NCI-H2196 (cell line): Measurements from ENCODE around the gene PTRH2.
A peak's percentile ranks its signal among the peaks of the same experiment; 100 is the strongest.
"Not testable (repeated sequence)": the region's sequence is repeated elsewhere in the genome, so short reads cannot be mapped to it uniquely, and the experiment has no call there.

Experiments used
- DNase-seq: peaks from one replicate; lab custom pipeline; 2025; ENCODE audit not compliant: unreplicated experiment; lab: John Stamatoyannopoulos, UW

PTRH2 gene

DNA sequence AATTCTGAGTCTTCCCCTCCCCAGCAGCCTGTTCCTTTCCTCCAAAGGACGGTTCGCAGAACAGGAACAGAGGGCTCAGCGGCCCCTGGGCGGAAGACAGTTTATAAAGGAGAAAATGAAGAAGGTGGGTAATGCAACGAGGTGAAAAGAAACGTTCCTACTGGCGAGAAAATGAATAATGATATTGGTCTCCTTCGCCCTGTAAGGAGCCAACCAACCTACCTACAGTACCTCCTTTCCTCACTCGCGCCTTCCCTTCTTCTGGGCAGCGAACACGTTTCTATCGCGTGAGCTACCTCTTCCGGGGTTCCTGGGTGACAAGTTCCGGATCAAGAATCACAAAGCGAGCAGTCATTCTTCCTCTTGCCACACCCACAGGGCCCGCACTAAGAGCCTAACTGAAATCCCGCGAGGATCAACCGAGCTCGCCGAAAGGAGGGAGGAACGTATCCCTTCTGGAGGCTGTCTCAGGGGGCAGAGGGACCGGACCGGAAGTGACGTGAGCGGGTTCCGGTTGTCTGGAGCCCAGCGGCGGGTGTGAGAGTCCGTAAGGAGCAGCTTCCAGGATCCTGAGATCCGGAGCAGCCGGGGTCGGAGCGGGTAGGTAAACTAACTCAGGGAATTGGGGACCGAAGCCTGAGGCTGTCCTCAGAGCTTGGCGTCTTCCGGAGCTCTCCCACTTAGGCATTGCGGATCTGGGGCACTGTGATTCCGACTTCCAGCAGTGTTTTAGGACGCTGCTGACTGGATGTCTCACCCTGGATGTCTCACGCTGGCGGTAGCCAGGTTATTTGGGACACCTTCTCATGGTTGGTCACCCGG, at the start of gene PTRH2, which contains the start of gene VMP1:
Gene PTRH2, minus strand, starts transcription at position 282 of the 822 bp plus-strand sequence. CDS start 9,452 bp downstream, outside the sequence.
Gene VMP1, plus strand, starts transcription at position 506 of the 822 bp plus-strand sequence. CDS start 23,793 bp downstream, outside the sequence.
- DNase-seq, result peak; percentile 99

DNA sequence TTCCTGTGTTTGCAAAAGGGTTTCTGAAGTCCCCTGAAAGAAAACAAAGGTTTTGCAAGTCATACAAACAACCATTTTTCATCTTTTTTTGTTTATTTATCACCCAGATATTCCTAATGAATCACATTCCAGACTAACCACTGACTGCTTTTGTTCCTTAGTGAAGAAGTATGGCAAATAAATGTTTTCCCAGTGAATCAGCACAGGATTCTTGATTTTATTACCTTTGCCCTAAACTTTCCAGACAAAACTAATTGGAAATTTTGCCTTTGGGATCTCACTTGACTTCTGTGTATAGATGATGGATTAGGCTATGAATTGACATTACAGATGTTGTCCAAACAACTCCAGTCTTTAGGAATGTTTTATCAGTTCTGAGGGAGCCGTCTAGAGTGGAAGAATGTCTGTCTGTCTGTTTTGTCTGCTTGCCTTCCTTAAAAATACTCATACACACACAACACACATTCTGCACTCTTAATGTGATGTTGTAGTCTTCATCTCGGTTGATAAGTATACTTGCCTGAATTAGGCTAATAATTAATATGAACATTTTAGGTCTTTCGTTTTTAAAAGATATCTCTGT, 49.1 kb upstream of the PTRH2 start:
- no peak for DNase-seq

DNA sequence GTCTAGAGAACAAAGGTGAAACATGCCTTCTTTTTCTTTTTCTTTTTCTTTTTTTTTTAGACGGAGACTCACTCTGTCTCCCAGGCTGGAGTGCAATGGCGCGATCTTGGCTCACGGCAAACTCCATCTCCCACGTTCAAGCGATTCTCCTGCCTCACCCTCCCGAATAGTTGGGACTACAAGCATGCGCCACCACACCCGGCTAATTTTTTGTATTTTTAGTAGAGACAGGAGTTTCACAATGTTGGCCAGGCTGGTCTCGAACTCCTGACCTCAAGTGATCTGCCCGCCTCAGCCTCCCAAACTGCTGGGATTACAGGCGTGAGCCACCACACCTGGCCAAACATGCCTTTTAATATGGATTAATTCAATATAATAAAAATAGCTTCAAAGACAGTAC, 47.8 kb upstream of the PTRH2 start:
- DNase-seq, result not testable (repeated sequence)

DNA sequence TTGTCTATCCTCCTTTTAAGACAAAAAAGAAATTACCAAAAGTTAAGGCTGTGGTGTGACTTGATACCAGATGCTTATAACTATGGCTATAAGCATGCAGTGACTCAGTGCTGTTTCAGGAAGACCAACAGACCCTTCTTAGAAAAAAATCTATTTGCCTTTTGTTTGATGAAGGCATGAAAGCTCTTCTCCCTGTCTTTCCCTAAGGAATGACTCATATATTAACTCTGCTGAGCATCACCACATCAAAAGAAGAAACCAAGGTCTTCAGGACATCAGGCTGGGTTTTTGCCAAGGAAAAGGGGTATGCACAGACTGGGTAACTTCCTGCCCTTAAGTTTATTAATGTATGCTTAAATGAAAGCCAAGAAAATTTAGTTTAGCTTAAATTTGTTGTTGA, 47.3 kb upstream of the PTRH2 start:
- peak; percentile 29 for DNase-seq

DNA sequence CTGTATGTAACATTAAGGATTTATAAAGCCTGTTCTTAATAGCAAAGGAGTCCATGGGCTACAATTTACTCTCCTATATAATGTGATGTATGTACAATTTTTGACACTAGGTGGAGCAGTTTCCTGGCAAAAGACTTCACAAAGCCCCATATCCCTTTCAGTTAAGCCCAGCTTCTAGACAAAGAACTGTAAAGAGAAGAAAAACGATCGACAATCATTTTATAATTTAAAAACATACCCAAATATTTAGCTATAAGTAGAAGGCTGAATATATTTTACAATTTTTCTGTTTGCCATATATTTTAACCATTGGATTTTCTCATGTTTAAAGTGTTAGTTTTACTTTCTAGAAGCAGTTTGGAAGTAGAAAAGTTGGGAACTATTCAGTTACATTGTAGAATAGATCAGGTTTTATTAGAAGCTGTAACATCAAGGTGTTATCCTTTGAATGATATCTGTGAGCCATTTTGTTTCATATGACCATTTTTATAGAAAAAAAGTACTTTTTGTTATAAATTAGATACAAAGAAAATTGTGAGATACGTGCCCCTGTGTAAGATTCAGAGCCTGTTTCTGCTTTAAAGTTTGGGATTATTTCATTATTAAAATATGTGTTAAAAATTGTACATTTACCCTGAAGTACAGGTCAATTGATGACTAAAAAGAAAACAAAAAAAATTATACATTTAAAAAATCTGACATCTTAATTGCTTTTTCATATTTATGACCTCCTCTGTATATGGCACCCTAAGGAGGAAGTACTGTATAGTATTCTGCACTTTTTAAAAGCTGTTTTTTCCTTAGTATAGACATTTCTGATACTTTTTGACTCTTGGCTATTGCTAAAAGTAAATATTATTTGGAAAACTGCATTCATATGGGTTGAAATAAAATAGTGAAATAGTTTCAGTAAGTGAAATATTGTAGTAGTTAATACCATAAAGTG, 46.6 kb upstream of the PTRH2 start:
- peak; percentile 82 for DNase-seq

DNA sequence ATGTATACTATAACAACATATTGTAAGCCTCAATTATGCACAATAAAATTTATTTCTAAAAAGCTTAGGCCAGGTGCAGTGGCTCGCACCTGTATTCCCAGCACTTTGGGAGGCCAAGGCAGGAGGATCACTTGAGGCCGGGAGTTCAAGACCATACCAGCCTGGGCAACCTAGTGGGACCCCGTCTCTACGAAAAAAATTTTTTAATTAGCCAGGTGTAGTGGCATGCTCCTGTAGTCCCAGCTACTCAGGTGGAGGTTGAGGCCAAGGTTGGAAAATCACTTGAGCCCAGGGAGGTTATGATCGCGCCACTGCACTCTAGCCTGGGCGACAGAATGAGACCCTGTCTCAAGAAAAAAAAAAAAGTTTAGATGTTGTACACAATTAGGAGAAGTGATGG, 45.7 kb upstream of the PTRH2 start:
- no peak for DNase-seq

DNA sequence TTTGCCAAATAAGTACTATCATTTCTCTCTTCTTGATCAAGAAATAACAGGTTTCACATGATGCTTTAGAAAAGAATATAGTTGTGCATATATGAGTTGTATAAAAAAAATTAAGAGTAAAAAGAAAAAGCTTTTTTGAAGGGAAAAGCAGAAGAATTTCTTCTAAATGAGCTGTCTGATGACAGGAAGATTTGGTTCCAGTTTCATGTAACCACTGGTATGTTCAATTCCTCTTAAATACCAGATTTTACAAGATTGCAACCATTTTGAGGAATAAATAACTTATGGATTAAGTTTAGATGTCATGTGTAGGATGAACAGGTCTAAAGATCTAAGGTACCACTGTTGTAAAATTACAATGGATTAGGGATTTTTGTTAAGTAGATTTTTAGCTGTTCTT, 45.2 kb upstream of the PTRH2 start:
- no peak for DNase-seq

DNA sequence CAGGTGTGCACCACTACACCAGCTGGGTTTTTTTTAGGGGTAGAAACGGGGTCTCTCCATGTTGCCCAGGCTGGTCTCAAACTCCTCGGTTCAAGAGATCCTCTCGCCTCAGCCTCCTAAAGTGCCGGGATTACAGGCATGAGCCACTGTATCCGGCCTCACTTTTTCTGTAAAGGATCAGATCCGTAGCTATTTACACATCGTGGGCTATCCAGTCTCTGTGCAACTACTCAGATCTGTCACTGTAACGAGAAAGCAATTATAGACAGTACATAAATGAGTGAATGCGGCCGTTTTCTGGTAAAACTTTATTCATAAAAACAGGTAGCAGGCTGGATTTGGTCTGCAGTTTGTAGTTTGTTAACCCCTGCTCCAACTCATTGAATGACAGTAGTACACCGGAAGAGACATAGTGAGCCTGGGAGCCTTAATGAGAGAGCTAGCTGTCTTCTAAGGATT, 44.8 kb upstream of the PTRH2 start:
- no peak for DNase-seq

DNA sequence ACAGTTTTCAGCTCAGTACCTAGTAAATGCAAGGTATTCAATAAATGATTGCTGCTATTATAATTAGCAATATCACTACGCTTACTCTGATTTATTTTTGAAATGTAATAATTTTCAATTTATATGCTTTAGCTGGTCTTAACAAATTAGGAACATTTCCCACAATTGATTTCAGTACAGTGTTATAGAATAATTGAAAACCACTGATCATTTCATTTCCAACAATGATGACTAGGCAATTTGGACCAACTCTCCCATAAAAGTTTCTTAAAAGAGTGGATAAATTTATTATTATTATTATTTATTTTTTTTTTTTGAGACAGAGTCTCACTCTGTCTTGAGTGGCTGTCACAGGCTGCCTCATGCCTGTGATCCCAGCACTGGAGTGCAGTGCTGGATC, 41.4 kb upstream of the PTRH2 start:
- DNase-seq, result no peak

DNA sequence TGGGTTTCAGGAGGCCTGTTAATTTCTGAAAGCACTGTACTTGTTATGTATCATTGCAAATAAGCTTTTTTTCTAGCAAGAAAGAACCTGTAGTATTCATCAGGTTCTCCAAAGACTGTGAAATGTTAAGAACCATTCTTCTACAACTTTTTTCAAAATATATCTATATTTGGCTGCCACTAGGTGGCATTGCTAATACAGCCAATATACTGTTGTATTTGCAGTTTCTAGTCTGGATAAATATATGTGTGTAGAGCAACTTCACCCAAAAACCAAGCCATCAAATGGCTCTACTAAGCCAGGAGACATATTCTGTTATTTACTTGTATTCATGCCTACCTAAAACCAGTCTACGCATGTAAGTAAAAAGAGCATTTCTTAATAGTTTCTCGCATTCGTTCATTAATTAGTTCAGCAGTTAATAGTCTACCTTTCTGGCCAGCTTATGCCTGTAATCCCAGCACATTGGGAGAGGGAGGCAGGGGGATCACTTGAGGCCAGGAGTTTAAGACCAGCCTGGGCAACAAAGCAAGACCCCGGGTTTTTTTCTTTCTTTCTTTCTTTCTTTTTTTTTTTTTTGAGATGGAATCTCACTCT, 39.7 kb upstream of the PTRH2 start:
- DNase-seq, result peak; percentile 54

DNA sequence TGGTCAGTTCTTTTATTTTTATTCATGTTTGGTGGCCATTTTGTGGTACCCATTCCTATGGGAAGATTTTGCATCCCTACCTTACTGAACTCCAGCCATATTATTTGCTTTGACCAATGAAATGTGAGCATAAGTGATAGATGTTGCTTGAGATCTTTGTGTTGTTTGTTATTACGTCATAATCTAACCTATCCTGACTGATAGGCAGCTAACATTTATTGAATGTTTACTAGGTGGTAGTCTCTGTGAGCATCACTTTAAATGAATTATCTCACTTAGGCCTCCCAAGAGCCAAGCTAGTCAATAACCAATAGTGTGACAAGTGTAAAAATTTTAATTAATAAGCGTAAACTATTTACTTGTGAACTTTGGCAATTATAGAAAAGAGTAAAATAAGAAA, 37.8 kb upstream of the PTRH2 start:
- DNase-seq, result no peak

DNA sequence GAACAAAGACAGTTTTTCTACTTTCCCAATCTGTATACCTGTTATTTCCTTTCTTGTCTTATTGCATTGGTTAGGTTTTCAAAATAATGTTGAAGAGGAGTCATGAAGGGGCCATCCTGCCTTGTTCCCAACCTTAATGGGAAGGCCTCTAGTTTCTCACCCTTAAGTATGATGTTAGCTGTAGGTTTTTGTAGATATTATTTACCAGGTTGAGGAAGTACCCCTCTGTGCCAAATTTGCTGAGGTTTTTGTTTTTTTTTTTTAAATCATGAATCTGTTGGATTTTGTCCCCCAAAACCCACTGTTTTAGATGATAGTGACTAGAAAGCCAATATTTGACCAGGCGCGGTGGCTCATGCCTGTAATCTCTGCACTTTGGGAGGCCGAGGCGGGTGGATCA, 36.6 kb upstream of the PTRH2 start:
- DNase-seq, result no peak

DNA sequence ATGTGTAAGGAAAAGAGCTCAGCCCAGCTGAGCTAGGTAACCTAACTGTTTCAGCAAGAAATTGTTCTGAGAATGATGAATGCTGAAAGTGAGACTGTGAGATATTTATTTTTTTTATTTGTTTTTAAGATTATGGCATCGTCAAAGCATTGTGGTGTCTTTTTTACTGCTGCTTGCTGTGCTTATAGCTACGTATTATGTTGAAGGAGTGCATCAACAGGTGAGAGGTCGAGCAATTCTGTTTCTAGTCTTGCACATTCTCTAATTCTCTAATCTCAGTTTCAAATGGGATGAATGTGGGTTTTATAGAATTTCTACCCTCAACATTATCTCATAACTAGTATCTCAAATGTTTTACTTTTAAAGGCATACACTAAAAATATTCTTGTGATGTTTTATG, 30.1 kb upstream of the PTRH2 start:
- DNase-seq, result no peak

DNA sequence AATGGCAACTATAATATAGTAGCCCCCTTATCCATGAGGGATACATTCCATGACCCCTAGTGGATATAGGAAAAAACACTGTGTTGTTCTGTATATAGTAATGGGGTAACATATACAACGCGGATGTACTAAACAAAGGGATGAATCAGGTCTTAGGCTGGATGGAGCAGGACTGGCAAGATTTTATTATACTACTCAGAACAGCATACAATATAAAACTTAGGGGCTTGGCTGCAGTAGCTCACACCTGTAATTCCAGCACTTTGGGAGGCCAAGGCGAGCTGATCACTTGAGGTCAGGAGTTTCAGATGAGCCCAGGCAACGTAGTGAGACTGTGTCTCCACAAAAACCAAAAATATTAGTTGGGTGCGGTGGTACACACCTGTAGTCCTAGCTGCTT, 27.0 kb upstream of the PTRH2 start:
- DNase-seq, result no peak

DNA sequence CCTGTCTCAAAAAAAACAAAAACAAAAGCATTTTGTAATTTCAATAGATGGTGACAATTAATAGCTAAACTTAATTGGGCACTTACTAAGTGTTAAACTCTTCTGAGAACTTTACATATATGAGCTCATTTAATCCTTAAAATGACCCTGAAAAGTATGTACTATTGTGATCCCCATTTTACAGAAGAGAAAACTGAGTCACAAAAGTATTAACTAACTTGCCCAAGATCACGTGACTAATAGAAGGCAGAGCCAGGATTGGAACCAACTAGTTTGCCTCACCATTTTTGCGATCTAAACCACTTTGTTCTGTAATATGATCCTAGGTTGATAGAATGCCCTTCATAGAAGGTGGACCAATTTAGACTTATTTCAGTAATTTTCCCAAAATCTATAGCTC, 26.5 kb upstream of the PTRH2 start:
- DNase-seq, result no peak

DNA sequence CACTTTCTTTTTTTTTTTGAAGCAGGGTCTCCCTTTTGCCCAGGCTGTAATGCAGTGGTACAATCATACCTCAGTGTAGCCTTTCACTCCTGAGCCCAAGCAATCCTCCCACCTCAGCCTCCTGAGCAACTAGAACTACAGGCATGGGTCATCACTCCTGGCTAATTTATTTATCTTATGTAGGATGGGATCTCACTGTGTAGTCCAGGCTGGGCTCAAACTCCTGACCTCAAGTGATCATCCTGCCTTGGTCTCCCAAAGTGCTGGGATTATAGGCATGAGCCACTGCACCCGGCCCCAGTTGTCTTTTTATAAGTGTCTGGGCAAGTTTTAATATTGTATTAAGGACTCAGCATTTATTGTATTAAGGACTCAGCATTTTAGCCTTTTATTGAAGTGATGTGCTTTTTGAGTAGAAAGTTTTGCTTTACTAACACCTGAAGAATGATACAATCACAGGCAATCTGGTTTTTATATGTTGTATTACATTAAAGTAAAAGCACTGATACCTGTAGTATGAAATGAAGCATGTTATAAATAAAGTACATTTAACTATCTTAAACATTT, 23.1 kb upstream of the PTRH2 start:
- DNase-seq, result no peak

DNA sequence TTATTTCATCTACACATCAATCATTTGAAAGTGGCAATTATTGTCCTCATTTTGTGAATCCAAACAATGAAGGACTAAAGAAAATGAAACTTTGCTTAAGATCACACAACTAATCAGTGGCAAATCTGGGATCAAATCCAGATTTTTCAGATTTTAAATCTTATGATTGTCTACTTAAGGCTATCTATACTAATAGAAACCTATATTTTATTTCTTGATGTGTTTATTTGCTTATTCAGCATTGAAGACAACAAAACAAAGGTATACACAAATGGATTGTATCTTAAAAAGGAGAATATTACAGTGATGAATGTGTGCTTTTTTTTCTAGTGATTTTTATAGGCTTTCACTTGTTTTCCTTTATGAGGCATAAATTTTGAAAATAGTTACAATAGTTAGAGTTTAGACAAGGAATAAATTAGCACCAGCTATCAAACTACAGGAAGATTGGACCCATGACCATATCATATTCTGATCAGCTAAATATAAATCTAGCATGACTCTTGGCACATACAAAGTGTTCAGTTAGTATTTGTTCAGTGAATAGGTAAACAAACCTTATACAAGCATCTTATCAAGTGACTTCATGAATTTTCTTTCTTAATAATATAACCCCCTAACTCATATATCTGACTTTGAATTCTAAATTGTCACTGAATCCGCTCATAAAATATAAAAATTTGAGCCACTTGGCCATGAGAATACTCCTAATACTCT, 20.7 kb upstream of the PTRH2 start:
- DNase-seq, result no peak

DNA sequence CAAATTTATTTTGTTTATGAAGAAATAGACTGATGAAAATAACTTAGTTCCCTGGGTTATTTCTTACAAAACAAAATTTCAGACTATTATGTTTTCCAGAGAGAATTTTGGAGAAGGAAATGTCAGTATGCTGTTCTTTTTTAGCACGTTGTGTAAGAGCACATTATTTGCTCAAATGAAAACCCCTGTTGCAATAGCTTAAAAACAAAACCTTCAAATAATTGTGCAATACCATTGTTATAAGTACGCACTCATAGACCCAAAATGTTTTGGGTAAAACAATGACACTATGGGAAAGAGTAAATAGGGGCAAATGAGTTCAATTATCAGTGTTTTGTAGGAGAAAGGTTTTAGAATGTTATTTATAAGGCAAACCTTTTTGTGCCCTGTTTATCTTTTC, 18.5 kb upstream of the PTRH2 start:
- no peak for DNase-seq

DNA sequence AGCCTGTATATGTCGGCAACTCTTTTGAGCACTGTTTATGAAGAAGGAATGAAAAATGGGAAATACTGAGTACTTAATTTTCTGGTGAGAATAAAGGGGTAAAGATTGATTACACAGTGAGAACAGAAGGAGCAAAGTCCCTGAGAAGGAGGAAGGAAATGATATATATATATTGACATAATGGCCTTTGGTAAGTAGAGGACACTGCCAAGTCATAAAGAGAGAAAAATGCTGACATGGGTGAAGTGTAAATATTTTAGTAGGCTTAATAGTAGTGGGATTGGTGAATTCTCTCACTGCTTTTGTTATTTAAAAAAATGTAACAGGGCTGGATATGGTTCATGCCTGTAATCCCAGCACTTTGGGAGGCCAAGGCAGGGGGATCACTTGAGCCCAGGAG, 16.4 kb upstream of the PTRH2 start:
- DNase-seq, result no peak

DNA sequence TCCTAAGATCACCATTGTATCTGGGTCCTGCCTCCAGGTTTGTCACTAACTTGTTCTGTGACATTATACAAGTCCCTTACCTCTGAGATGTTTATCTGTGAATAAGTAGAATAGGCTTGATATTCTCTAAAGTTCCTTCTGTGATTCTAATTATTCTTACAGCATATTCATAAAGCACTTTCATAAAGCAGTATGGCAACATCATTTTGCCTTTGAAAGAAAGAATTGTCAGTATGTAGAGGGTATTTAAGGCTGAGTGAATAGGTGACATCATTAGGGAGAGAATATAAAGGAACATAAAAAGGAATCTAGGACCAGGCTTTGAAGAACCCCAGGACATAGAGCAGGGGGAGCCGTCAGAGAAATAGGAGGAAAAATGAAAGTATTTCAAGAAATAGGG, 15.8 kb upstream of the PTRH2 start:
- DNase-seq, result no peak
